K562 (cell line): ENCODE results near the gene PHOSPHO1. TPM values are rescaled to one million over a fixed set of nuclear protein-coding genes. Genes with fewer than 3 reads are reported as not detected.

Experiments used
- ATAC-seq: fragments of 200-7000 bp; cut with Tn5 transposase; 3 replicates; pipeline ENCODE4 v1.9.1; 2020; ENCODE audit warnings: moderate library complexity
- BruUV-seq: library from RNA; stranded (reverse); fragments of 400-500 nt; replicated peaks from 2 replicates; lab custom pipeline; 2021; lab: Mats Ljungman, UMichigan
- CTCF ChIA-PET: fragments of 300-600 bp; formaldehyde crosslinking; extraction: SDS; loops from one replicate; lab custom pipeline; 2021; ENCODE audit warnings: low intra/inter-chr PET ratio; lab: Yijun Ruan, JAX
- POLR2A ChIA-PET: fragments of 300-600, 350-650 bp; sonication (Branson Sonifier 250); formaldehyde crosslinking; extraction: SDS; loops from one replicate; lab custom pipeline; 2021; ENCODE audit warnings: antibody characterized with exemption, inconsistent platforms; lab: Yijun Ruan, JAX
- DNase-seq, 4 experiments: peaks; one replicate each; pipeline versions ENCODE4 v3.0.0 to v3.0.0-alpha.2; 2011 to 2018; ENCODE audit warnings: low spot score in 3 of 4, mixed read lengths in 3 of 4; ENCODE audit errors: extremely low read depth in 1 of 4
- FAIRE-seq: peaks from 2 replicates; lab custom pipeline; 2011; peaks lifted over from hg19 to GRCh38; lab: Jason Lieb, UNC
- H2AFZ ChIP-seq: 2 replicates; pipeline ENCODE4 v1.6.0; 2011; ENCODE audit warnings: low read depth, low read length, control low read depth, inconsistent platforms
- H3K27ac ChIP-seq: fragments of 200-600 bp; 3 replicates; pipeline ENCODE4 v1.8.0; 2011; ENCODE audit warnings: low read depth, mild to moderate bottlenecking, control low read depth, inconsistent platforms, low read length, moderate library complexity, mixed read lengths; ENCODE audit errors: extremely low read depth
- H3K27me3 ChIP-seq, 2 experiments: fragments of 300-600 bp in 1 of 2; 2 replicates in 1 of 2; 3 replicates in 1 of 2; pipeline versions ENCODE4 v1.6.0 to v1.8.0; 2011; ENCODE audit warnings: inconsistent platforms in 2 of 2, low read length in 2 of 2, mild to moderate bottlenecking in 1 of 2, mixed read lengths in 1 of 2, moderate library complexity in 1 of 2; ENCODE audit not compliant: control insufficient read depth in 2 of 2, insufficient read depth in 2 of 2
- H3K36me3 ChIP-seq: fragments of 300-600 bp; 3 replicates; pipeline ENCODE4 v1.8.0; 2011; ENCODE audit warnings: mild to moderate bottlenecking, low read length, inconsistent platforms; ENCODE audit not compliant: control insufficient read depth, insufficient read depth
- H3K4me1 ChIP-seq, 2 experiments: fragments of 200-600 bp in 1 of 2; replicated peaks in 1 of 2; 2 replicates in 1 of 2; 3 replicates in 1 of 2; pipeline versions ENCODE4 v1.5.1 to v1.8.0; 2011; ENCODE audit warnings: inconsistent platforms in 2 of 2, low read length in 2 of 2, mild to moderate bottlenecking in 1 of 2, mixed read lengths in 1 of 2, moderate library complexity in 1 of 2; ENCODE audit not compliant: control insufficient read depth in 2 of 2, insufficient read depth in 2 of 2
- H3K4me2 ChIP-seq: 2 replicates; pipeline ENCODE4 v1.6.1; 2011; ENCODE audit warnings: low read length, control low read depth, inconsistent platforms, mixed read lengths; ENCODE audit not compliant: insufficient read depth
- H3K4me3 ChIP-seq: fragments of 200-600 bp; sonication (generic), shearing (Covaris generic); 2 replicates; pipeline ENCODE4 v1.5.1; 2016; ENCODE audit warnings: control low read depth, inconsistent platforms
- H3K79me2 ChIP-seq: fragments of 200-600 bp; 3 replicates; pipeline ENCODE4 v1.8.0; 2011; ENCODE audit warnings: low read length, inconsistent platforms; ENCODE audit not compliant: control insufficient read depth, insufficient read depth
- H3K9ac ChIP-seq, 2 experiments: 2 replicates each; pipeline versions ENCODE4 v1.6.0 to v1.6.1; 2011; ENCODE audit warnings: low read depth in 2 of 2, low read length in 2 of 2, control low read depth in 1 of 2, inconsistent platforms in 1 of 2, mild to moderate bottlenecking in 1 of 2, mixed read lengths in 1 of 2; ENCODE audit not compliant: insufficient read depth in 1 of 2
- H3K9me1 ChIP-seq: one replicate; pipeline ENCODE4 v1.6.0; 2011; ENCODE audit warnings: inconsistent platforms, mild to moderate bottlenecking, low read length, moderate library complexity; ENCODE audit not compliant: control insufficient read depth, insufficient read depth
- H3K9me3 ChIP-seq: replicated peaks from 2 replicates; pipeline ENCODE4 v1.5.1; 2011; ENCODE audit warnings: low read depth, low read length, inconsistent platforms; ENCODE audit not compliant: control insufficient read depth, insufficient read depth
- H4K20me1 ChIP-seq: replicated peaks from 2 replicates; pipeline ENCODE4 v1.6.1; 2011; ENCODE audit warnings: low read length, inconsistent platforms, mixed read lengths; ENCODE audit not compliant: control insufficient read depth, insufficient read depth
- MAFF ChIP-seq: IDR thresholded peaks from 2 replicates; pipeline ENCODE4 v1.6.1; 2012; ENCODE audit warnings: low read length, improper control_type of control experiment
- MTF1 ChIP-seq: fragments of 250-450 bp; sonication (Bioruptor Pico); IDR thresholded peaks from 2 replicates; pipeline ENCODE4 v1.9.0; 2021; ENCODE audit warnings: moderate library complexity, mild to moderate bottlenecking, inconsistent platforms, borderline replicate concordance
- NFE2 ChIP-seq: IDR thresholded peaks from 2 replicates; pipeline ENCODE4 v1.6.1; 2014; ENCODE audit warnings: antibody characterized with exemption, low read depth
- NR2C1 ChIP-seq, 2 experiments: fragments of 450-650 bp; IDR thresholded peaks; 2 replicates each; pipeline ENCODE4 v1.6.1; 2017; ENCODE audit warnings: mild to moderate bottlenecking in 2 of 2, antibody characterized with exemption in 1 of 2, inconsistent platforms in 1 of 2, missing compliant biosample characterization in 1 of 2, missing genetic modification characterization in 1 of 2
- RFX1 ChIP-seq: fragments of 450-650 bp; IDR thresholded peaks from 2 replicates; pipeline ENCODE4 v1.6.1; 2016; ENCODE audit warnings: mild to moderate bottlenecking, moderate library complexity
- ZC3H11A ChIP-seq: IDR thresholded peaks from 2 replicates; pipeline ENCODE4 v1.6.1; 2012; ENCODE audit warnings: low read depth, low read length, improper control_type of control experiment
- ZNF408 ChIP-seq: fragments of 250-450 bp; sonication (Bioruptor Pico); IDR thresholded peaks from 2 replicates; pipeline ENCODE4 v1.4.0; 2020; ENCODE audit warnings: low read depth, mild to moderate bottlenecking, moderate library complexity
- WGBS: fragments of 100-300 bp; shearing (Covaris generic); methylation state at CpG from one replicate; pipeline ENCODE4 v1.1.6; 2016; ENCODE audit warnings: low coverage, mixed read lengths; ENCODE audit not compliant: insufficient coverage; ENCODE audit errors: missing lambda C conversion rate; 5-methylcytosine and 5-hydroxymethylcytosine counted together
- in situ Hi-C: fragments of 300-500 bp; cut with MboI; formaldehyde crosslinking; loops from 4 replicates; pipeline ENCODE4 v1.15.0; 2018; ENCODE audit warnings: inconsistent platforms, mixed read lengths
- intact Hi-C: fragments of 100-400 bp; cut with micrococcal nuclease; formaldehyde crosslinking; loops from 2 replicates; pipeline ENCODE4 v1.14.2; 2022
- polyA plus RNA-seq, 8 experiments: library from polyadenylated mRNA; depleted of rRNA in 4 of 8; stranded (reverse) in 5 of 8; unstranded in 3 of 8; fragments of >200 nt; fragmentation: Nextera tagmentation in 2 of 8; fragmentation: Illumina TruSeq in 1 of 8; extraction: Ambion mirVana in 2 of 8; extraction: Trizol in 1 of 8; gene quantifications; 2 replicates each; pipeline versions ENCODE4 v1.2.1 to v1.2.3, GENCODE V29; 2011 to 2014; ENCODE audit warnings: inconsistent platforms in 1 of 8, missing spikeins in 1 of 8
- total RNA-seq, 7 experiments: library from RNA; depleted of rRNA in 6 of 7; stranded (reverse); fragments of >200 nt in 6 of 7; fragmentation: Illumina TruSeq in 2 of 7; extraction: Trizol in 2 of 7; gene quantifications; 2 replicates each; pipeline versions ENCODE4 v1.2.1 to v1.2.3, GENCODE V29; 2011 to 2021; ENCODE audit warnings: low replicate concordance in 1 of 7
- TF ChIP-seq, protein P1 (sequence below): fragments of 450-650 bp; IDR thresholded peaks from 2 replicates; pipeline ENCODE4 v1.6.1; 2016
- TF ChIP-seq, protein P2 (sequence below), 2 experiments: IDR thresholded peaks in 1 of 2; conservative IDR thresholded peaks in 1 of 2; 2 replicates each; pipeline ENCODE4 v1.6.1; 2016; ENCODE audit warnings: low read depth in 2 of 2, mild to moderate bottlenecking in 1 of 2, missing compliant biosample characterization in 1 of 2, missing genetic modification characterization in 1 of 2, moderate library complexity in 1 of 2
- TF ChIP-seq, protein P3 (sequence below): fragments of 250-450 bp; sonication (Bioruptor Pico); IDR thresholded peaks from 2 replicates; pipeline ENCODE4 v1.4.0; 2020

The PHOSPHO1 gene
- total and polyA plus RNA-seq, 9 of the 15 experiments (the other 6 are each of a cell fraction or from before 2014, with no cell fraction given): 0.06 to 0.07 TPM; not detected in 7

DNA sequence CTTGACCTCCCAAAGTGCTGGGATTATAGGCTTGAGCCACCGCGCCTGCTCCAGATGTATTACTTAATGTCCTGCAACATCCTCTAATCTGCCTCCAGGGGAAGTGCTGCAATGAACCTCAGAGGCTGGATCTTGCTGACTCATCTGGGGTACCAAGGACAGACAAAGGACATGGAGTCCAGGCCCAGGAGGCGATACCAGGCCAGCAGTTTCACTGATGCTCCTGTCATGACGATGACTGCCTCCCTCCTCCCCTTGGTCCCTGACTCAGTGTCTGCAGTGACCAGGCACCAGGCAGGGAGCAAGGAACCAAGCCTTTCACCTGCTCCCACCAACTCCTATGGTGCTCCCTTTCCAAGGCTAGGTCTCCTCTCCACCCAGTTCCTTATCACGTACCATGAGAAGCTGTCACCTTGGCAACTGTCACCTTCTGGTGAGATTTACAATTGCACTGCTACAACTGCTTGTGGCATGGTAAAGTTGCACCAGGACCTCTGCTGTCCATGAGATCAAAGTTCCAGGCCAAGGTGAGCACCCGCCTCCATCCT, 21.6 kb upstream of the PHOSPHO1 start:
- BruUV-seq: no TSS peak
- peak; percentile 76 for ATAC-seq
- CTCF ChIA-PET: interaction anchor here (0.6 kb wide), 1 partner anchor 1163 kb away, joined by 3 read pairs; no protein-coding TSS in a partner anchor
- TF ChIP-seq MTF1 (CRISPR knock-in tag) (no peak), RFX1 (peak; percentile 92), ZNF408 (no peak), ZC3H11A (no peak), MAFF (peak; percentile 72; the same call in 1 of the 2 replicates), NR2C1 (IDR thresholded peaks at IDR 0.05) (peak; percentile 38; the same call in 1 of the 2 replicates), NR2C1 (tag; IDR thresholded peaks at IDR 0.05) (peak; percentile 71), NFE2 (peak; percentile 92)
- TF ChIP-seq, protein P1, sequence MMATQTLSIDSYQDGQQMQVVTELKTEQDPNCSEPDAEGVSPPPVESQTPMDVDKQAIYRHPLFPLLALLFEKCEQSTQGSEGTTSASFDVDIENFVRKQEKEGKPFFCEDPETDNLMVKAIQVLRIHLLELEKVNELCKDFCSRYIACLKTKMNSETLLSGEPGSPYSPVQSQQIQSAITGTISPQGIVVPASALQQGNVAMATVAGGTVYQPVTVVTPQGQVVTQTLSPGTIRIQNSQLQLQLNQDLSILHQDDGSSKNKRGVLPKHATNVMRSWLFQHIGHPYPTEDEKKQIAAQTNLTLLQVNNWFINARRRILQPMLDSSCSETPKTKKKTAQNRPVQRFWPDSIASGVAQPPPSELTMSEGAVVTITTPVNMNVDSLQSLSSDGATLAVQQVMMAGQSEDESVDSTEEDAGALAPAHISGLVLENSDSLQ: peak; percentile 98
- TF ChIP-seq, protein P2, sequence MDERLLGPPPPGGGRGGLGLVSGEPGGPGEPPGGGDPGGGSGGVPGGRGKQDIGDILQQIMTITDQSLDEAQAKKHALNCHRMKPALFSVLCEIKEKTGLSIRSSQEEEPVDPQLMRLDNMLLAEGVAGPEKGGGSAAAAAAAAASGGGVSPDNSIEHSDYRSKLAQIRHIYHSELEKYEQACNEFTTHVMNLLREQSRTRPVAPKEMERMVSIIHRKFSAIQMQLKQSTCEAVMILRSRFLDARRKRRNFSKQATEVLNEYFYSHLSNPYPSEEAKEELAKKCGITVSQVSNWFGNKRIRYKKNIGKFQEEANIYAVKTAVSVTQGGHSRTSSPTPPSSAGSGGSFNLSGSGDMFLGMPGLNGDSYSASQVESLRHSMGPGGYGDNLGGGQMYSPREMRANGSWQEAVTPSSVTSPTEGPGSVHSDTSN (CRISPR knock-in tag; IDR thresholded peaks at IDR 0.05; ENCODE audit: low read depth): peak; percentile 51; the same call in 1 of the 2 replicates
- TF ChIP-seq, protein P2 (tag; conservative IDR thresholded peaks at IDR 0.05; ENCODE audit: low read depth): peak; percentile 91
- TF ChIP-seq, protein P3, sequence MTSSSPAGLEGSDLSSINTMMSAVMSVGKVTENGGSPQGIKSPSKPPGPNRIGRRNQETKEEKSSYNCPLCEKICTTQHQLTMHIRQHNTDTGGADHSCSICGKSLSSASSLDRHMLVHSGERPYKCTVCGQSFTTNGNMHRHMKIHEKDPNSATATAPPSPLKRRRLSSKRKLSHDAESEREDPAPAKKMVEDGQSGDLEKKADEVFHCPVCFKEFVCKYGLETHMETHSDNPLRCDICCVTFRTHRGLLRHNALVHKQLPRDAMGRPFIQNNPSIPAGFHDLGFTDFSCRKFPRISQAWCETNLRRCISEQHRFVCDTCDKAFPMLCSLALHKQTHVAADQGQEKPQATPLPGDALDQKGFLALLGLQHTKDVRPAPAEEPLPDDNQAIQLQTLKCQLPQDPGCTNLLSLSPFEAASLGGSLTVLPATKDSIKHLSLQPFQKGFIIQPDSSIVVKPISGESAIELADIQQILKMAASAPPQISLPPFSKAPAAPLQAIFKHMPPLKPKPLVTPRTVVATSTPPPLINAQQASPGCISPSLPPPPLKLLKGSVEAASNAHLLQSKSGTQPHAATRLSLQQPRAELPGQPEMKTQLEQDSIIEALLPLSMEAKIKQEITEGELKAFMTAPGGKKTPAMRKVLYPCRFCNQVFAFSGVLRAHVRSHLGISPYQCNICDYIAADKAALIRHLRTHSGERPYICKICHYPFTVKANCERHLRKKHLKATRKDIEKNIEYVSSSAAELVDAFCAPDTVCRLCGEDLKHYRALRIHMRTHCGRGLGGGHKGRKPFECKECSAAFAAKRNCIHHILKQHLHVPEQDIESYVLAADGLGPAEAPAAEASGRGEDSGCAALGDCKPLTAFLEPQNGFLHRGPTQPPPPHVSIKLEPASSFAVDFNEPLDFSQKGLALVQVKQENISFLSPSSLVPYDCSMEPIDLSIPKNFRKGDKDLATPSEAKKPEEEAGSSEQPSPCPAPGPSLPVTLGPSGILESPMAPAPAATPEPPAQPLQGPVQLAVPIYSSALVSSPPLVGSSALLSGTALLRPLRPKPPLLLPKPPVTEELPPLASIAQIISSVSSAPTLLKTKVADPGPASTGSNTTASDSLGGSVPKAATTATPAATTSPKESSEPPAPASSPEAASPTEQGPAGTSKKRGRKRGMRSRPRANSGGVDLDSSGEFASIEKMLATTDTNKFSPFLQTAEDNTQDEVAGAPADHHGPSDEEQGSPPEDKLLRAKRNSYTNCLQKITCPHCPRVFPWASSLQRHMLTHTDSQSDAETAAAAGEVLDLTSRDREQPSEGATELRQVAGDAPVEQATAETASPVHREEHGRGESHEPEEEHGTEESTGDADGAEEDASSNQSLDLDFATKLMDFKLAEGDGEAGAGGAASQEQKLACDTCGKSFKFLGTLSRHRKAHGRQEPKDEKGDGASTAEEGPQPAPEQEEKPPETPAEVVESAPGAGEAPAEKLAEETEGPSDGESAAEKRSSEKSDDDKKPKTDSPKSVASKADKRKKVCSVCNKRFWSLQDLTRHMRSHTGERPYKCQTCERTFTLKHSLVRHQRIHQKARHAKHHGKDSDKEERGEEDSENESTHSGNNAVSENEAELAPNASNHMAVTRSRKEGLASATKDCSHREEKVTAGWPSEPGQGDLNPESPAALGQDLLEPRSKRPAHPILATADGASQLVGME (CRISPR knock-in tag): peak; percentile 98

More for the DNA sequence above, 21.6 kb upstream of the PHOSPHO1 start:
- 21% methylated on average over 6 of the region's 6 CpGs for WGBS
- Histone ChIP-seq H3K4me3 (no peak overlapping the region), H3K9me1 (no peaks in the 10 kb centered on the region), H3K4me1 (peaks cover 9 to 10% of the 10 kb centered on the region in 2 experiments; a peak in 4 of 5 replicates), H4K20me1 (no peaks in the 10 kb centered on the region), H3K27me3 (peaks cover 0 to 3% of the 10 kb centered on the region in 2 experiments; a peak in 1 of 5 replicates), H3K4me2 (peak overlapping the region; percentile 63), H3K36me3 (no peaks in the 10 kb centered on the region), H3K9ac (no peak overlapping the region; a peak in 1 of 4 replicates), H3K9me3 (no peaks in the 10 kb centered on the region), H2AFZ (peak overlapping the region; percentile 30; the same call in 1 of the 2 replicates), H3K79me2 (no peaks in the 10 kb centered on the region), H3K27ac (no peak overlapping the region; the same call in 2 of the 3 replicates)
- intact Hi-C loops (no loop called here), in situ Hi-C loops (no loop called here)
- POLR2A ChIA-PET: interaction anchor here (1.9 kb wide), 1 partner anchor 12 kb away, joined by 6 read pairs; no protein-coding TSS in a partner anchor
- peak; percentile 77 for FAIRE-seq
- DNase-seq: peak; percentile 55 to 63 (median 58)
